HG02973 (cell line): ENCODE results near the gene TFEB.

ENCODE experiments used
- ATAC-seq: cut with Tn5 transposase; IDR thresholded peaks from one replicate; pipeline ENCODE4 v1.9.1; 2021; ENCODE audit warnings: moderate library complexity; ENCODE audit not compliant: unreplicated experiment

TFEB gene

GRCh38 chr6:41708856-41709255 lies 26.6 kb downstream of the TFEB start:
- ATAC-seq: no peak

GRCh38 chr6:41707565-41708200 lies 27.7 kb downstream of the TFEB start:
- no peak for ATAC-seq

GRCh38 chr6:41706876-41707564 lies 28.4 kb downstream of the TFEB start:
- no peak for ATAC-seq

GRCh38 chr6:41705996-41706835 lies 29.2 kb downstream of the TFEB start:
- peak; percentile 63 for ATAC-seq

- ATAC-seq: no peak
Observed at GRCh38 chr6:41705311-41705995, 30.0 kb downstream of the TFEB start.

GRCh38 chr6:41704656-41705310 lies 30.6 kb downstream of the TFEB start:
- ATAC-seq: no peak

GRCh38 chr6:41704028-41704427 lies 31.4 kb downstream of the TFEB start:
- no peak for ATAC-seq

GRCh38 chr6:41702771-41703494 lies 32.5 kb downstream of the TFEB start:
- no peak for ATAC-seq

GRCh38 chr6:41702089-41702745 lies 33.2 kb downstream of the TFEB start:
- no peak for ATAC-seq

GRCh38 chr6:41700463-41701347 lies 34.7 kb downstream of the TFEB start:
- no peak for ATAC-seq

GRCh38 chr6:41699063-41699462 lies 36.3 kb downstream of the TFEB start:
- no peak for ATAC-seq

GRCh38 chr6:41697861-41698781 lies 37.3 kb downstream of the TFEB start:
- no peak for ATAC-seq

- ATAC-seq: no peak
Observed at GRCh38 chr6:41696788-41697187, 38.6 kb downstream of the TFEB start.

GRCh38 chr6:41695825-41696224 lies 39.6 kb downstream of the TFEB start:
- ATAC-seq: no peak

GRCh38 chr6:41694815-41695526 lies 40.4 kb downstream of the TFEB start:
- ATAC-seq: no peak

- ATAC-seq: no peak
Observed at GRCh38 chr6:41693281-41694240, 41.8 kb downstream of the TFEB start.
